GM18519 (cell line): ENCODE measurements around the gene KCNK4.

Experiments used
- ATAC-seq: cut with Tn5 transposase; IDR thresholded peaks from one replicate; pipeline ENCODE4 v1.9.1; 2021; ENCODE audit warnings: mild to moderate bottlenecking, moderate library complexity; ENCODE audit not compliant: unreplicated experiment, low FRiP score

The KCNK4 gene

GRCh38 chr11:64253043-64253442, 38.1 kb upstream of the KCNK4 start:
- no peak for ATAC-seq

GRCh38 chr11:64253481-64253880, 37.6 kb upstream of the KCNK4 start:
- ATAC-seq = no peak

GRCh38 chr11:64254326-64254725, 36.8 kb upstream of the KCNK4 start:
- ATAC-seq = no peak

GRCh38 chr11:64255135-64256128, 35.7 kb upstream of the KCNK4 start:
- no peak for ATAC-seq

GRCh38 chr11:64256300-64256699, 34.8 kb upstream of the KCNK4 start:
- ATAC-seq = no peak

GRCh38 chr11:64258356-64258755, 32.7 kb upstream of the KCNK4 start:
- ATAC-seq = no peak

- no peak for ATAC-seq
Measured at GRCh38 chr11:64258946-64259532, 32.1 kb upstream of the KCNK4 start.

GRCh38 chr11:64259533-64260067, 31.5 kb upstream of the KCNK4 start:
- no peak for ATAC-seq

GRCh38 chr11:64260147-64260708, 30.9 kb upstream of the KCNK4 start:
- ATAC-seq = no peak

- no peak for ATAC-seq
Measured at GRCh38 chr11:64261556-64262080, 29.5 kb upstream of the KCNK4 start.

GRCh38 chr11:64262271-64263002, 28.7 kb upstream of the KCNK4 start:
- ATAC-seq = no peak

GRCh38 chr11:64263021-64263946, 27.8 kb upstream of the KCNK4 start:
- ATAC-seq = no peak

- ATAC-seq = no peak
Measured at GRCh38 chr11:64263947-64264317, 27.2 kb upstream of the KCNK4 start.

GRCh38 chr11:64264371-64264852, 26.7 kb upstream of the KCNK4 start:
- ATAC-seq = no peak

GRCh38 chr11:64265176-64266160, 25.6 kb upstream of the KCNK4 start:
- ATAC-seq = no peak

- ATAC-seq = no peak
Measured at GRCh38 chr11:64266339-64266738, 24.8 kb upstream of the KCNK4 start.

GRCh38 chr11:64267207-64267945, 23.7 kb upstream of the KCNK4 start:
- no peak for ATAC-seq
